SK-N-SH treated with all-trans-retinoic acid at 6 μM for 48 hours (cell line): ENCODE results near the gene DOCK11.

Experiments
- BACH2 ChIP-seq: fragments of 250-450 bp; sonication (Bioruptor Pico); IDR thresholded peaks from 2 replicates; pipeline ENCODE4 v1.9.0; 2021; ENCODE audit warnings: mild to moderate bottlenecking, borderline replicate concordance
- RARB ChIP-seq: fragments of 250-450 bp; sonication (Bioruptor Pico); IDR thresholded peaks from 2 replicates; pipeline ENCODE4 v1.8.0; 2021; ENCODE audit warnings: mild to moderate bottlenecking, moderate library complexity
- TCF4 ChIP-seq: fragments of 250-450 bp; sonication (Bioruptor Pico); IDR thresholded peaks from 2 replicates; pipeline ENCODE4 v1.8.0; 2021; ENCODE audit warnings: mild to moderate bottlenecking, moderate library complexity, borderline replicate concordance
- TF ChIP-seq, protein P1 (sequence below): fragments of 250-450 bp; sonication (Bioruptor Pico); IDR thresholded peaks from 2 replicates; pipeline ENCODE4 v1.8.0; 2020; ENCODE audit warnings: mild to moderate bottlenecking, moderate library complexity, borderline replicate concordance

- TF ChIP-seq, protein P1, sequence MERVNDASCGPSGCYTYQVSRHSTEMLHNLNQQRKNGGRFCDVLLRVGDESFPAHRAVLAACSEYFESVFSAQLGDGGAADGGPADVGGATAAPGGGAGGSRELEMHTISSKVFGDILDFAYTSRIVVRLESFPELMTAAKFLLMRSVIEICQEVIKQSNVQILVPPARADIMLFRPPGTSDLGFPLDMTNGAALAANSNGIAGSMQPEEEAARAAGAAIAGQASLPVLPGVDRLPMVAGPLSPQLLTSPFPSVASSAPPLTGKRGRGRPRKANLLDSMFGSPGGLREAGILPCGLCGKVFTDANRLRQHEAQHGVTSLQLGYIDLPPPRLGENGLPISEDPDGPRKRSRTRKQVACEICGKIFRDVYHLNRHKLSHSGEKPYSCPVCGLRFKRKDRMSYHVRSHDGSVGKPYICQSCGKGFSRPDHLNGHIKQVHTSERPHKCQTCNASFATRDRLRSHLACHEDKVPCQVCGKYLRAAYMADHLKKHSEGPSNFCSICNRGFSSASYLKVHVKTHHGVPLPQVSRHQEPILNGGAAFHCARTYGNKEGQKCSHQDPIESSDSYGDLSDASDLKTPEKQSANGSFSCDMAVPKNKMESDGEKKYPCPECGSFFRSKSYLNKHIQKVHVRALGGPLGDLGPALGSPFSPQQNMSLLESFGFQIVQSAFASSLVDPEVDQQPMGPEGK (CRISPR knock-in tag), result no peak
- no peak for TF ChIP-seq TCF4
- no peak for TF ChIP-seq BACH2 (CRISPR knock-in tag)
- TF ChIP-seq RARB (CRISPR knock-in tag), result no peak
Measured at GRCh38 chrX:118729042-118729652, 233.5 kb downstream of the DOCK11 start.
